GM21423 (cell line): ENCODE data around the gene NPAS3.

Experiments
- ATAC-seq: cut with Tn5 transposase; IDR thresholded peaks from one replicate; pipeline ENCODE4 v1.9.1; 2021; ENCODE audit warnings: mild to moderate bottlenecking, moderate library complexity; ENCODE audit not compliant: unreplicated experiment

Gene NPAS3

GRCh38 chr14:33805593-33805992 lies 866.9 kb downstream of the NPAS3 start:
- no peak for ATAC-seq

- no peak for ATAC-seq
These were observed 868.2 kb downstream of the NPAS3 start for GRCh38 chr14:33806905-33807304.

GRCh38 chr14:33808187-33808586 lies 869.5 kb downstream of the NPAS3 start:
- ATAC-seq, result no peak

- no peak for ATAC-seq
These were observed 870.8 kb downstream of the NPAS3 start for GRCh38 chr14:33809396-33809981.

GRCh38 chr14:33810308-33810707 lies 871.6 kb downstream of the NPAS3 start:
- no peak for ATAC-seq

GRCh38 chr14:33811721-33812120 lies 873.0 kb downstream of the NPAS3 start:
- ATAC-seq, result no peak

- no peak for ATAC-seq
These were observed 873.5 kb downstream of the NPAS3 start for GRCh38 chr14:33812181-33812580.

GRCh38 chr14:33812601-33813000 lies 873.9 kb downstream of the NPAS3 start:
- no peak for ATAC-seq

GRCh38 chr14:33814010-33814409 lies 875.3 kb downstream of the NPAS3 start:
- ATAC-seq, result no peak

GRCh38 chr14:33833706-33834465 lies 895.2 kb downstream of the NPAS3 start:
- no peak for ATAC-seq

- ATAC-seq, result no peak
These were observed 896.0 kb downstream of the NPAS3 start for GRCh38 chr14:33834466-33835260.

GRCh38 chr14:33835261-33835655 lies 896.6 kb downstream of the NPAS3 start:
- ATAC-seq, result no peak

- no peak for ATAC-seq
These were observed 897.0 kb downstream of the NPAS3 start for GRCh38 chr14:33835677-33836076.

- no peak for ATAC-seq
These were observed 897.7 kb downstream of the NPAS3 start for GRCh38 chr14:33836203-33836899.

- ATAC-seq, result no peak
These were observed 898.4 kb downstream of the NPAS3 start for GRCh38 chr14:33836900-33837577.

GRCh38 chr14:33837943-33838683 lies 899.4 kb downstream of the NPAS3 start:
- no peak for ATAC-seq

GRCh38 chr14:33839193-33840076 lies 900.8 kb downstream of the NPAS3 start:
- ATAC-seq, result no peak

GRCh38 chr14:33840797-33841196 lies 902.1 kb downstream of the NPAS3 start:
- ATAC-seq, result no peak

- no peak for ATAC-seq
These were observed 903.6 kb downstream of the NPAS3 start for GRCh38 chr14:33842299-33842698.
